Stimulated activated CD4-positive, alpha-beta T cell treated with anti-CD3 and anti-CD28 coated beads, Interleukin-1b, Interleukin-23, amount 100 ng/mL, for 24 hours (primary cell): Measurements from ENCODE around the gene TGM3.

ENCODE experiments used
- DNase-seq, 4 experiments: peaks; one replicate each; pipeline ENCODE4 v3.0.0-alpha.2; 2020; ENCODE audit warnings: low read depth in 4 of 4, low spot score in 1 of 4

Gene TGM3

GRCh38 chr20:2374346-2375125, 78.7 kb downstream of the TGM3 start:
- DNase-seq: no peak

GRCh38 chr20:2378893-2379292, 83.1 kb downstream of the TGM3 start:
- no peak for DNase-seq

DNA sequence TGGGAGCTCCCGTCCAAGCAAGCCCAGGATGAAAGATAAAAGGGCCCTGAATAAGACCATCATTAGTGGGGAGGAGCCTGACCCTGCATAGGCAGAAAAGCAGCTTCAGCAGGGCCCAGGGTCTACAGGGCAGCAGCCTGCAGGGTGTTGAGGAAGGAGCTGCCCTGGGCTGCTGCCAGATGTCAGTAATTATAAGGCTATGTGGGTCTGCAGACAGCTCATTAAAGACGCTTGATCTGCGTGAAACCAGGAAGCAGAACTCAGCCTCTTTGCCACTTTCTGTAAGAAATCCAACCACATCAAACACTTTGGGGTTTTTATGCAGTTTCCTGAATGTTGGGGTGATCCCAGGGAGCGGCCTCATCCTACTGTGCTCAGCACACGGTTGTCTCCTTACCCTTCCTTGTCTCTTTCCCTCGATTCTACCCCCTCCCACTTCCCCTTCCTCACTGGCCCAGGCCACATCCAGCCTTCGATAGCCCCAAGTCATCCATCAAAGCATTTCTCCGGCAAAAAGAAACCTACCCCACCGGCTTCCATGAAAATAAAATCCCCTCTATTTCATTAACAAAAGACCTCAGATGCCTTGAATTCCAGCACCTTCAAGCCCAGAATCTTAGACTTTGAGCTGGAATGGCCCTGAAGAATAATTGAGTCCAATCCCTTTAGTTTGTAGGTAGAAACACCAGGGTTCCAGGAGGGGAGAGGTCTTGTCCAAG, 83.9 kb downstream of the TGM3 start:
- DNase-seq: no peak

DNA sequence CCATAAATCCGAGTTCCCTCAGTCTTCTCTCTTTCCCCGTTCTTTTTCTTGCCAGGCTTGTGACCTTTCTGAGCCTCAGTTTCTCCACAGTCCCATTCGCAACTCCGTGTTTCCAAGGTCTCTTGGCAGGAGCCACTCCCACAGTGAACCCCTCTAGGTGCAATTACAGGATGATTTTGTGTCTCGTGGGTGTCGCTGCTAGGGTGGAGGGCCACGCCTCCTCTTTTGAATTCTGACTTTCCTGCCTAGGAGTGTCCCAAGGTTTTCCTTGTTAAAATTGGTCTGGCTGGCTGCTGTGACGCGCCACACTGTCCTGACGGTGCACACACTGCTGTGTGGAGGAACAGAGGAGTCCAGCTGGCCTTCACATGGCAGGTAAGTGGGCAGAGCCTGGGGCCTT, 84.8 kb downstream of the TGM3 start, which contains the start of gene TGM6:
TGM6 (plus strand) TSS at position 301 of the 400 bp plus-strand sequence; CDS start at position 369, 68 bp downstream.
- no peak for DNase-seq

GRCh38 chr20:2381303-2381702, 85.5 kb downstream of the TGM3 start:
- DNase-seq: no peak

GRCh38 chr20:2382833-2383232, 87.0 kb downstream of the TGM3 start:
- no peak for DNase-seq

DNA sequence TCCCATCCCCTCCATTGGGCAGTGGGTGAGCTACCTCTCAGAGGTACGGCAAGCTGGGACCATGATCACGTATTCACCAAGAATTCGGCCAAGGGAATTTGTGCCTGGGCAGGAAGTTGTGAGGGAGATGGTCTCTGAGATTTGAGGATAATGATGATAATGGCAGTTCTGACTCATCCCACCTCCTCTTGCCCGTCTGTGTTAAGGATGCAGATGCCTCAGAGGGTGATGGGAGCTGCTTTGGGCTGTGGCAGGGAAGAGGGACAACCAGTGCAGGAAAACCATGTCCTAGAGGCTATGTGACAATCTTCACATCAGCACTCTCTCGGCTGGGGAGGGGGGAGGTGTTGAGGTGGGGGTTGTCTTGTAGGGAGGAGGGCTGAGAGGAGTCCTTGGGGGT, 89.2 kb downstream of the TGM3 start:
- DNase-seq: no peak

GRCh38 chr20:2385496-2385895, 89.7 kb downstream of the TGM3 start:
- no peak for DNase-seq

GRCh38 chr20:2386516-2387179, 90.8 kb downstream of the TGM3 start:
- DNase-seq: no peak

GRCh38 chr20:2387180-2387577, 91.4 kb downstream of the TGM3 start:
- peak in 3 of 4 experiments; percentile 22 to 44 (median 24) for DNase-seq

DNA sequence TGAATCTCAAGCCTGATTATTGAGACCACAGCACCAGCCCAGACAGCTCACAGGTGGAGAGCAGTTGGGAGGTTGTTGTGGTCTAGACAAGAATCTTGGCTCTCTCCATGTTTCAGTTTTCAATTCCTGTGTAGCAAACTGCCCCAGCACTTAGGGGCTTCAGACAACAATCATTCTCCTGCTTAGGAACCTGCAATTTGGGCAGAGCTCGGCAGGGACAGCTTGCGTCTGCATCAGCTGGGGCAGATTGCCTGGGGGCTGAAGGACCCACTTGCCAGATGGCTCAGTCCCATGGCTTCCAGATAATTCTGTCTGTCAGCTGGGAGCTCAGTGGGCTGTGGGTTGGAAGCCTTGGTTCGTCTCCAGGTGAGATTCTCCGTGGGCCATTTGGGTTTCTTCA, 91.8 kb downstream of the TGM3 start:
- DNase-seq: no peak
